Fibroblast of lung (primary cell): Measurements from ENCODE around the gene KLK11. TPM values are rescaled to one million over a fixed set of nuclear protein-coding genes. Genes with fewer than 3 reads are reported as not detected.

Experiments
- DNase-seq, 2 donors: peaks; one replicate each; pipeline versions ENCODE4 v3.0.0 to v3.0.0-alpha.2; 2010; ENCODE audit warnings: low read depth in 2 of 2
- H2AFZ ChIP-seq: 2 replicates; pipeline ENCODE4 v1.5.1; 2012; ENCODE audit warnings: low read length, control low read depth, inconsistent platforms
- H3K27ac ChIP-seq: 2 replicates; pipeline ENCODE4 v1.5.1; 2011; ENCODE audit warnings: low read length, control low read depth; ENCODE audit not compliant: insufficient read depth
- H3K27me3 ChIP-seq: 2 replicates; pipeline ENCODE4 v1.5.1; 2011; ENCODE audit warnings: mild to moderate bottlenecking, low read length; ENCODE audit not compliant: control insufficient read depth, insufficient read depth
- H3K36me3 ChIP-seq: 2 replicates; pipeline ENCODE4 v1.5.1; 2011; ENCODE audit warnings: low read length; ENCODE audit not compliant: control insufficient read depth, insufficient read depth
- H3K4me1 ChIP-seq: 2 replicates; pipeline ENCODE4 v1.5.1; 2011; ENCODE audit warnings: low read length; ENCODE audit not compliant: control insufficient read depth, insufficient read depth; ENCODE audit errors: extremely low read depth
- H3K4me2 ChIP-seq: 2 replicates; pipeline ENCODE4 v1.5.1; 2011; ENCODE audit warnings: low read length, control low read depth; ENCODE audit not compliant: insufficient read depth; ENCODE audit errors: extremely low read depth
- H3K4me3 ChIP-seq, 4 experiments: fragments of 200-600 bp in 1 of 4; sonication (generic) in 1 of 4; replicated peaks in 1 of 4; 2 replicates each; pipeline ENCODE4 v1.5.1; 2011 to 2016; ENCODE audit warnings: low read length in 4 of 4, low read depth in 3 of 4, mild to moderate bottlenecking in 3 of 4, control low read depth in 2 of 4, inconsistent platforms in 1 of 4, mixed read lengths in 1 of 4; ENCODE audit not compliant: insufficient read depth in 1 of 4; ENCODE audit errors: control extremely low read depth in 1 of 4
- H3K79me2 ChIP-seq: 2 replicates; pipeline ENCODE4 v1.5.1; 2012; ENCODE audit warnings: mild to moderate bottlenecking, low read length, inconsistent platforms; ENCODE audit not compliant: control insufficient read depth, insufficient read depth
- H3K9ac ChIP-seq: 2 replicates; pipeline ENCODE4 v1.5.1; 2011; ENCODE audit warnings: mild to moderate bottlenecking, low read length, control low read depth; ENCODE audit not compliant: insufficient read depth
- H3K9me3 ChIP-seq: 2 replicates; pipeline ENCODE4 v1.5.1; 2012; ENCODE audit warnings: low read depth, low read length; ENCODE audit not compliant: control insufficient read depth, insufficient read depth
- H4K20me1 ChIP-seq: 2 replicates; pipeline ENCODE4 v1.5.1; 2011; ENCODE audit warnings: low read length; ENCODE audit not compliant: control insufficient read depth, insufficient read depth; ENCODE audit errors: extremely low read depth
- CTCF ChIP-seq, 2 donors: IDR thresholded peaks in 1 of 2; conservative IDR thresholded peaks in 1 of 2; 1 replicate in 1 of 2; 2 replicates in 1 of 2; pipeline ENCODE4 v1.5.1; 2011 to 2012; ENCODE audit warnings: low read length in 2 of 2, control low read depth in 1 of 2, inconsistent platforms in 1 of 2, low read depth in 1 of 2, mild to moderate bottlenecking in 1 of 2
- EZH2 ChIP-seq: IDR thresholded peaks from 2 replicates; pipeline ENCODE4 v1.5.1; 2012; ENCODE audit warnings: low read length, control low read depth, mild to moderate bottlenecking; ENCODE audit errors: missing control alignments
- polyA plus RNA-seq, 2 donors: library from polyadenylated mRNA; depleted of rRNA in 1 of 2; stranded (reverse) in 1 of 2; unstranded in 1 of 2; fragments of >200 nt; gene quantifications; 2 replicates each; pipeline ENCODE4 v1.2.1, GENCODE V29; 2011 to 2012; ENCODE audit warnings: missing spikeins in 1 of 2
- total RNA-seq: library from RNA; depleted of rRNA; stranded (reverse); fragments of >200 nt; gene quantifications from 2 replicates; pipeline ENCODE4 v1.2.1, GENCODE V29; 2014

Gene KLK11
- total and polyA plus RNA-seq, 2 donors (not counting 1 experiment from before 2014, with no cell fraction given) = not detected

GRCh38 chr19:50972795-50973376, 53.5 kb downstream of the KLK11 start:
- no peak overlapping the region for H3K4me2 ChIP-seq
- H3K9me3 ChIP-seq = no peaks in the 10 kb centered on the region
- no peak overlapping the region for H3K9ac ChIP-seq
- H3K36me3 ChIP-seq = no peaks in the 10 kb centered on the region
- no peak overlapping the region for H2AFZ ChIP-seq
- no peaks in the 10 kb centered on the region for H3K27me3 ChIP-seq
- H4K20me1 ChIP-seq = no peaks in the 10 kb centered on the region
- H3K4me3 ChIP-seq = no peak overlapping the region
- TF ChIP-seq EZH2 = no peak
- no peak for TF ChIP-seq CTCF (conservative IDR thresholded peaks at IDR 0.05 in 1 of 2, IDR thresholded peaks at IDR 0.05 in 1 of 2; ENCODE audit: low read depth in 1 of 2, low read length in 2 of 2)
- H3K79me2 ChIP-seq = no peaks in the 10 kb centered on the region
- no peak for DNase-seq
- H3K27ac ChIP-seq = no peak overlapping the region
- no peaks in the 10 kb centered on the region for H3K4me1 ChIP-seq

Other genes starting within 250 kb of the KLK11 start
- gene ACP4, start 236.2 kb downstream of the KLK11 start, total RNA-seq = not detected in 2 replicates
- gene ACP4, start 236.2 kb downstream of the KLK11 start, polyA plus RNA-seq = not detected in 2 replicates
- gene KLK1, start 202.8 kb downstream of the KLK11 start, total RNA-seq = not detected in 2 replicates
- gene KLK1, start 202.8 kb downstream of the KLK11 start, polyA plus RNA-seq = not detected in 2 replicates
- gene KLK15, start 193.0 kb downstream of the KLK11 start, total RNA-seq = not detected in 2 replicates
- not detected in 2 replicates for gene KLK15, start 193.0 kb downstream of the KLK11 start, polyA plus RNA-seq
- not detected in 2 replicates for gene KLK3, start 171.7 kb downstream of the KLK11 start, total RNA-seq
- not detected in 2 replicates for gene KLK3, start 171.7 kb downstream of the KLK11 start, polyA plus RNA-seq
- not detected in 2 replicates for gene KLK2, start 153.2 kb downstream of the KLK11 start, total RNA-seq
- not detected in 2 replicates for gene KLK2, start 153.2 kb downstream of the KLK11 start, polyA plus RNA-seq
- gene KLK4, start 115.2 kb downstream of the KLK11 start, total RNA-seq = not detected in 2 replicates
- not detected in 2 replicates for gene KLK4, start 115.2 kb downstream of the KLK11 start, polyA plus RNA-seq
- not detected in 2 replicates for gene KLK5, start 73.6 kb downstream of the KLK11 start, total RNA-seq
- 0.10 TPM in 1 of 2 replicates, not detected in the other for gene KLK5, start 73.6 kb downstream of the KLK11 start, polyA plus RNA-seq
- not detected in 2 replicates for gene KLK6, start 57.0 kb downstream of the KLK11 start, total RNA-seq
- gene KLK6, start 57.0 kb downstream of the KLK11 start, polyA plus RNA-seq = not detected in 2 replicates
- not detected in 2 replicates for gene KLK7, start 42.7 kb downstream of the KLK11 start, total RNA-seq
- gene KLK7, start 42.7 kb downstream of the KLK11 start, polyA plus RNA-seq = not detected in 2 replicates
- gene KLK8, start 25.0 kb downstream of the KLK11 start, total RNA-seq = not detected in 2 replicates
- gene KLK8, start 25.0 kb downstream of the KLK11 start, polyA plus RNA-seq = not detected in 2 replicates
- gene KLK10, start 6.9 kb downstream of the KLK11 start, total RNA-seq = not detected in 2 replicates
- 0.03 TPM in 1 of 2 replicates, not detected in the other for gene KLK10, start 6.9 kb downstream of the KLK11 start, polyA plus RNA-seq
- gene KLK12, start 8.4 kb upstream of the KLK11 start, total RNA-seq = not detected in 2 replicates
- gene KLK12, start 8.4 kb upstream of the KLK11 start, polyA plus RNA-seq = not detected in 2 replicates
- not detected in 2 replicates for gene KLK13, start 38.5 kb upstream of the KLK11 start, total RNA-seq
- not detected in 2 replicates for gene KLK13, start 38.5 kb upstream of the KLK11 start, polyA plus RNA-seq
- gene KLK14, start 56.3 kb upstream of the KLK11 start, total RNA-seq = not detected in 2 replicates
- not detected in 2 replicates for gene KLK14, start 56.3 kb upstream of the KLK11 start, polyA plus RNA-seq
- gene CTU1, start 81.8 kb upstream of the KLK11 start, total RNA-seq = 6.9 and 8.1 TPM in 2 replicates
- gene CTU1, start 81.8 kb upstream of the KLK11 start, polyA plus RNA-seq = 0.98 and 1.2 TPM in 2 replicates
- gene SIGLEC9, start 98.3 kb upstream of the KLK11 start, total RNA-seq = not detected in 2 replicates
- gene SIGLEC9, start 98.3 kb upstream of the KLK11 start, polyA plus RNA-seq = not detected in 2 replicates
- gene SIGLEC7, start 115.7 kb upstream of the KLK11 start, total RNA-seq = not detected in 2 replicates
- not detected in 2 replicates for gene SIGLEC7, start 115.7 kb upstream of the KLK11 start, polyA plus RNA-seq
- gene CD33, start 198.5 kb upstream of the KLK11 start, total RNA-seq = not detected in 2 replicates
- not detected in 2 replicates for gene CD33, start 198.5 kb upstream of the KLK11 start, polyA plus RNA-seq
- gene SIGLECL1, start 224.5 kb upstream of the KLK11 start, total RNA-seq = not detected in 2 replicates
- gene SIGLECL1, start 224.5 kb upstream of the KLK11 start, polyA plus RNA-seq = not detected in 2 replicates